NCI-H510A treated with DMSO at 0.1 percent for 48 hours (cell line): ENCODE measurements around the gene RNF20.
"Not testable (repeated sequence)": the region's sequence is repeated elsewhere in the genome, so short reads cannot be mapped to it uniquely, and the experiment has no call there.

Source experiments
- DNase-seq: peaks from one replicate; lab custom pipeline; 2025; lab: John Stamatoyannopoulos, UW

The RNF20 gene

DNA sequence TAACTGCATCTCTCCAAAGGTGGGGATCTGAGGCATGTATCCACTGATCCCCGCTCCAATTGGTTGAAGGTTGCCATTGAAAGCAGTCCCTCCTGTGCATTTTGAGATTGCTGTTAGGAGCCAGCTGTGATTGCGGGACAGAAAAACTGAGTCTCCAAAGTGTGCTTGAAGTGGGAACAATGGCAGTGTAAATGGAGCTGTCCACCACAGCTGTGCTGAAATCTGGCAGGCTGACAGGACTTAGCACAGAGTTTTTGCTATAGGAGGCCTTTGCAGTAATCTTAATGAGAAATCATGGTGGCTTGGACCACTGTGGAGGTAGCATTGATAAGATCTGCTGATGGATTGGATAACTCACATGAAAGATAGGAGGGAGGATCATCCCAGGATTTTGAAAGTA lies 3.3 kb downstream of the RNF20 start:
- DNase-seq: no peak

DNA sequence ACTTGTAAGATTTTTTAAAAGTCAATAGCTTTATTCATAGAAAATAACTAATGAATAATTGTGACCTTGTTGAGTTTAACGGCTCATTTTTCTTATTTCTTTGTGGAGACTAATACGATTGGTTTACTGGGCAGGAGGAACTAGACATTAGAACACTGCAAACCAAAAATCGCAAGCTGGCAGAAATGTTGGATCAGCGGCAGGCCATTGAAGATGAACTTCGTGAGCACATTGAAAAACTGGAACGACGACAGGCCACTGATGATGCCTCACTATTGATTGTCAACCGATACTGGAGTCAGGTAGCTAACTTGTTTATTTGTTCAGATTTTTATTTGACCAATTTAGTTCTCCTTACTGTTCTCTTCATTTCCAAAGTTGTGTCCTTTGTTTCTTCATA lies 6.4 kb downstream of the RNF20 start:
- no peak for DNase-seq

DNA sequence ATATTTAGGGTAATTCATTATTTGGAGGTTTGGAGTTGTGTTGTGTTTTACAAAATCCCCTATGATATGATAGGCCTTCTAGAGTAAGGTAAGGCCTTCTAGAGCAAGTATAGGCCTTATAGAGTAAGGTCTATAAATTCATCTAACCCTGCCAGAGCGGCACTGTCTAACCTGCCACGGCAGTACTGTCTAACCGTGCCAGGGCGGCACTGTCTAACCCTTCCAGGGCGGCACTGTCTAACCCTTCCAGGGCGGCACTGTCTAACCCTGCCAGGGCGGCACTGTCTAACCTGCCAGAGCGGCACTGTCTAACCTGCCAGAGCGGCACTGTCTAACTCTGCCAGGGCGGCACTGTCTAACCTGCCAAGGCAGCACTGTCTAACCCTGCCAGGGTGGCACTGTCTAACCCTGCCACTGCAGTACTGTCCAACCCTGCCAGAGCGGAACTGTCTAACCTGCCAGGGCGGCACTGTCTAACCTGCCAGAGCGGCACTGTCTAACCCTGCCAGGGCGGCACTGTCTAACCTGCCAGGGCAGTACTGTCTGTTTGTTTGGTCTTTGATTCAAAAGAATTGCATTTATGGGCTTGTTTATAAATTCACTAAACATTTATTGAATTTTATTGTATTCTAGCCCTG lies 9.6 kb downstream of the RNF20 start:
- no peak for DNase-seq

DNA sequence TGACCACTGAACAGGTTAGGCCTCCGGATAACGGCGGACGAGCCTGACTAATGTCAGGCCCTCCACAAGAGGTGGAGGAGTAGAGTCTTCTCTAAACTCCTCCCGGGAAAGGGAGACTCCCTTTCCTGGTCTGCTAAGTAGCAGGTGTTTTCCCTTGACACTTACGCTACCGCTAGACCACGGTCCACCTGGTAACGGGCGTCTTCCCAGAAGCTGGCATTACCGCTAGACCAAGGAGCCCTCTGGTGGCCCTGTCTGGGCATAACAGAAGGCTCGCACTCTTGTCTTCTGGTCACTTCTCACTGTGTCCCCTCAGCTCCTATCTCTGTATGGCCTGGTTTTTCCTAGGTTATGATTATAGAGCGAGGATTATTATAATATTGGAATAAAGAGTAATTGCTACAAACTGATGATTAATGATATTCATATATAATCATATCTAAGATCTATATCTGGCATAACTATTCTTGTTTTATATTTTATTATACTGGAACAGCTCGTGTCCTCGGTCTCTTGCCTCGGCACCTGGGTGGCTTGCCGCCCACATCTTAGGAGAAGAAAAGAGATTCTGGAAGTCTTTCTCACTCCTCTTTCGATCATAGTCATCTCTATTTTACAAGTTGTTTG lies 15.9 kb downstream of the RNF20 start:
- not testable (repeated sequence) for DNase-seq

DNA sequence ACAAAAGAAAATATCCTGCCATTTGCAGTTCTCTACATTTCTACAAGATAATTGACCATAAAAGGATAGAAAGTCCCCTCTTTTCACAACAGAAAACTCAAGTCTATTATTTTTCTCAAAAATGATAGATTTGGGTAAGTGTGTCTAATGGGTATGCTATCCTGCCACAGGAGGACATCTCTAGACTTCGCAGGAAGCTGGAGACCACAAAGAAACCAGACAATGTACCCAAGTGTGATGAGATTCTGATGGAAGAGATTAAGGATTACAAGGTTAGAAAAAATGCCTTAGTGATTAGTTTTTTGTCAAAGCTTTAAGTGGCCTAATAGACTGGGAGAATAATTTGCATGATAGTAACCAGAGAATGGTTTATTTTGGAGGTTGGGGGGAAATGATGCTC lies 28.1 kb downstream of the RNF20 start:
- no peak for DNase-seq

DNA sequence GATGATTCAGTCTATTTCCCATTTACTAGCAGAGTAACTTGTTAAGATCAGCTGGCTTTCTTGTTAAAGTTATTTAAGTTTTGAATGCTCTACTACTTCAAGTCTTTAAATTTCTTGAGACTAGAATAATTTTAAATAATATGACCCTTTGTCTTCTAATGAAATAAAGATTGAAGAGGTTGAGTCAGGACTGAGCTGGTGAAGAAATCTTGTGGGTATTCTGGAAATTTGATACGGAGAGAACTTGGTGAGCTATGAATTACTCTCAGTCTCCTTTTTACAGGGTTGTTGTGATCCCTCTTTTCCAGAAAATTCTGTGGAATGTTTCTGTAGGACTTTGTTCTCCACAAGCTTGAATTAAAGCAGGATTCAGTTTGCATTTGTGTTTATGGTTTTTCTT lies 29.3 kb downstream of the RNF20 start:
- DNase-seq: no peak

DNA sequence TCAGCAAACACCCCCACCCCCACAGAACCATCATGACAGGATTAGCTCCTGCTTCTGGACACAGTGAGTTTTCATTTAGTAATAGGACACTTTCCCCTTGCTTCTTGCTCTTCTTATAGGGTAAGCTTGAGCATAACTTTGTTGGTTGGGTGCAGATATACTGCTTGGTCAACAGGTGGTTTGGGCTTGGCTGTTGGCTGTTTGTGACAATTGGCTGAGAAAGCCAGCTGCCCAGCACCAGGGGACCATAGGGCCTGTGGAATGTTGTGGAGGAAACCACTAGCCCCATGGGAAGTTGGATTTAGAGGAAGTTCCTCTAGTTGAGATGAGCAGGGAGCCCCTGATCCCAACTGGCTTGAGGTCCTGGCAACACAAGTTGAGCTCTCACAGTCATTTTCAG lies 30.6 kb downstream of the RNF20 start:
- no peak for DNase-seq

DNA sequence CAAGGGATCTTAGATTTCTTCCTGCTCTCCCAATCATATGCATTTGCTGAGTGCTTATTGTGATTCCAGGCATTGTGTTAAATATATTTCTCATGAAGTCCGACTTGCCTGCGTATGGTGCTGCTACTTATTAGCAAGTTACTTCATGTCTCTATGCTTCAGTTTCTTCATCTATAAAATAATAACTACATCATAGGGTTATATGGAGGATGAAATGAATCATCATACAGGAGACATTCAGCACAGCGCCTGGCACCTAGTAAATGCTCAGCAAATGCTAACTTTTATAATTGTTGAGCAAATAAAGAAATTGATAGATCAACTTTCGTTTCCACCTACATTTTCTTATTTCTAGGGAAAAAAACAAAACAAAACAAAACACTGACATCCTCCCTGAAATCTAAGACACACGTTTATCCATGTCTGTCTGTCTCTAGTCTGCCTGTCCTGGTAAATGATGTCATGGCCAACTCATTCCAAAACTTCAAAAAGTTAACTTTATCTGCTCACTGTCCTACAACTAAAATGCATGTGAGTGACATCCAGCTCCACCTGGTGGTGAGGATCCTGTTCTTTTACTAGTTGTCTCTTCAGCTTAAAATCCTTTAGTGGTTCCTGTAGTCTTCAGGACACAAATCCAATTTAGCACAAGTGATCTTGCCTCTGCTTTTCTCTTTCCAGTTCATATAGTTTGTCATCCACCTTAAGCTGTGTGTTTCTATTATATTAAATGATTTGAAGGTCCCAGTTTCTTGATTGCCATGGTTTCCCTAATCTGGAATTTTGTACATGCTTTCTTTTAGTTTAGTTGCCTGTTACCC lies 33.5 kb downstream of the RNF20 start:
- no peak for DNase-seq

DNA sequence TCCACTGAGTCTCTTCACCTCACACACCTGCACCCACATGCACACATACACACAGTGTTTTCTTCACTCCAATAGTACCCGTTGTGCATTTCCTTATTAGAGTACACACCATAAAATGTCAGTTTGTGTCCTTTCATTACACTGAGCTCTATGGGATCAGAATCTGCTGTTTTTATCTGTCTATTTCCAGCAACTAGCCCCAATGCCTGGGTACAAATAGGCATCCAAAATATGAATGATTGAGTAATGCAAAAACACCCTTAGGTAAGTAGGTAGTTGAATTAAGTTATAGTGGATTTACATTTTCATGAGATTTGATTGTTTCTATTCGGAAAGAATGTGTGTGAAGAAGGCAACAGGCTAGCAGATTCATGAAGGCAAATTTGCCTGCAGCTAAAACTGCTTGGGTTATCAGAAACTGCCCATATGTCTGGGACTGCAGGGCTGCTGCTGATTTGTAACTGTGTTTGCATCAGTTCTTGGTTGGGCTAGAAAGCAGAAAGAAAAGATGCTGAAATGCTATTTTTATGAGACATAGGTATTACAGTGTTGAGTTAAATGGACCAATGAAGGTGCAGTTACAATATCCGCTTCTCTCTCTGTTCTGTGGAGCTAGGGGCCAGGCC lies 34.2 kb downstream of the RNF20 start:
- DNase-seq: no peak

DNA sequence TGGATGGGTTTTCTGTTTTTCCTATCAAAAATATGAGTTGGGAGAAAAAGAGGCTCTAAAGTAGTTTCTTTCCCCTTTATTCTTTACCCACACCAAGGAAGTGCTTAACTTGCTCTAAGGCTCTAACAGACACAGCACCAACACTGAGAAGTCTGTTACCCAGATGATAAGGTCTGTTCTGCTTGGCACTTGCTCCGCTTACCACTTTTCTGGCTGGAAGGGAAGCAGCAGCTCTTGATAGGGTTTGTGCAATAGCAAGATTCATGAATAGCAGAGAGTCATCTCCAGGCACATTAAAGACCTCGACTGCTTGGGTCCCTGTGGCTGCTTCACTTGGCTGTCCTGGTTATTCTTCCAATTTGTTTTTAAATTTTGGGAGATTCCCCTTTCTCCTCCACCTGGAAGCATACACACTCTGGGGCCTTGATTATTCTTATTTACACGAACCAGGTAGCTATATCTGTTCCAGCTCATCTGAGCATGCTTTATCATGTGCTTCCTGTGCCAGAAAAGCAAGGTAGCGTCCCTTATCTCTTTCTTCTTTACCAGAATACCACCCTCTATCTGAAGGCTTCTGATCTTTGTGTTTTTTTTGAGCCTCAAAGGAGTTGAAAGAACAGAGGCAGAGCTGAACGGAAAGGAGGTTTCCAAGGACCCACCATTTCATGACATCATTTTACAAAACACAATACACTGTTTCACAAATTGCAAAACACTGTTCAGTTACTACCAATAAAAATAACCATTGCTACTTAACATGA lies 36.3 kb downstream of the RNF20 start:
- DNase-seq: no peak

DNA sequence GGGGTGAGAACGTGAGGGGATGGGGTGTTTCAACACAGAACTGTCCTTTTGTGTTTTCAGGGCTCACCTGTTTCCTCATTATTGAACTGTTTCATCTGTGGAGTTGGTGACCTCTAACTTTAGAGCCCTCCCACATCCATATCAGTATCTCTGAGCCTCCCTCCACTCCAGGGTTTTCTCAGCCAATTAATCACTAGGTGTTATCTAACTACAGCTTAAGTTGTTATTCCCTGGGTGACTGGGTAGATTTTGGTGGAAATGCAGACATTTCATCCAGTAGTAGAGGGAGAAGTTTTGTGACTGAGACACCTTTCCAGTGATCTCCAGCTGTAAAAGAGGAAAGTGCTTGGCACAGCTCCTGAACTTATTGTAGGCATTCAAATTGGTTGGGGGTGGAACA lies 37.5 kb downstream of the RNF20 start:
- no peak for DNase-seq

DNA sequence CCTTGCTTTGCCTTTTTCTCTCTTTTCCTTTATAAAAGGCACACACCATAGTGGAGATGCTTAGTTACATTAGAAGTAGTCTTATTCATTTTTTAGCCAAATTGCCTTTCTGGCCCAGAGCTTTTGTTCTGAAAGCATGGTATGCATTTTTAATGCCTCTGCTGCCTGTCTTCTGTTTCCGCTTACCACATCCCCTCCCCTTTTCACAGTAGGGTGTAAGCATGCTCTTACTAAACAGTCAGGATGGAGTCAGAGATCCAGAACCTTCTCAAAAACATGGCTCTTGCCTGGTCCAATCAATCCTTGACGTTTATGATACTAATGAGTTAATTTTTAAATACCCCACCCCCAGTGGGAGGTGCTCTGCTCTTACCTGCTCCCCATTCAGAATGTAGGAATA lies 38.7 kb downstream of the RNF20 start:
- DNase-seq: no peak

DNA sequence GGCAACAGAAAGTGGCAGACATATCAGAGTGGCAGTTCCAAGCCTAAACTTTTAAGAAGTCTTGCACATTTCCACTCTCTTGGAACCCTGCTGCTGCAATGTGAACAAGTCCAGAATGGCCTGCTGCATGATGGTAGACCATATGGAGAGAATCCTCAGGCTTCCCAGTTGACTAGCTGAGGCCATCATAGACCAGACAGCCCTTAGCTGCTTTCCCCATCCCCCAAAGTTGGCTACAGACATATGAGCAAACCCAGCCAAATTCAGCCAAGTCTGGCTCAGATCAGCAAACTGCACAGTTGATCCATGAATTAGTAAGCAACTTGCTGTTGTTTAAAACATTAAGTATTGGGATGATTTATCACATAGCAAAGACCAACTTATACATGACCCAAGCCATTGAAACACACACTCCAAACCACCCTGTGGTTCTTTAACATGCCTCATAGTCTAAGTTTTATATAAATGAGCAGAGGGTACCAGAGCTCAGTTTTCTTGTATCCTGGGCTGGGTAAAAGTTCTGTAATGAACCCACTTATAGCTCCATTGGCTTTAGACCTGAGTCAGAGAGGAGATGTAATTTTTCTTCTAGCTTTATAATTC lies 41.2 kb downstream of the RNF20 start:
- no peak for DNase-seq

DNA sequence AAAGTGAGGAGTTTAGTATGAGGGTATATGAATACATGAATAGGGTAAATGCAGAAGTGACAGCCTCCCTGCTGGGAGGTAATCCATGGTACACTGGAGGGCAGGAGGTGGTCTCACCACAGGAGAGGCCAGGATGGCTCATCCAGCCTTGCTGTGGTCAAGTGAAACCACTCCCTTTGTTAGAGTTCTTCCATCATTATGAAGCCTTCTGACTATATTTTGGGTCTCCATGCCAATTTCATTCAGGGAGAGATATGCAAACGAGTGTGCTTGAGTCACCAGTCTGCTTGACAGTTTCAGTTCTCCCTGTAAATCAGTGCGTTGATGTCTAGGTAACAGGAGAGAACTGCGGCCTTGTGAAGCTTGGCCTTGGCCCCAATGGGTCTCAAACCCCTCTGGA lies 44.7 kb downstream of the RNF20 start:
- no peak for DNase-seq

DNA sequence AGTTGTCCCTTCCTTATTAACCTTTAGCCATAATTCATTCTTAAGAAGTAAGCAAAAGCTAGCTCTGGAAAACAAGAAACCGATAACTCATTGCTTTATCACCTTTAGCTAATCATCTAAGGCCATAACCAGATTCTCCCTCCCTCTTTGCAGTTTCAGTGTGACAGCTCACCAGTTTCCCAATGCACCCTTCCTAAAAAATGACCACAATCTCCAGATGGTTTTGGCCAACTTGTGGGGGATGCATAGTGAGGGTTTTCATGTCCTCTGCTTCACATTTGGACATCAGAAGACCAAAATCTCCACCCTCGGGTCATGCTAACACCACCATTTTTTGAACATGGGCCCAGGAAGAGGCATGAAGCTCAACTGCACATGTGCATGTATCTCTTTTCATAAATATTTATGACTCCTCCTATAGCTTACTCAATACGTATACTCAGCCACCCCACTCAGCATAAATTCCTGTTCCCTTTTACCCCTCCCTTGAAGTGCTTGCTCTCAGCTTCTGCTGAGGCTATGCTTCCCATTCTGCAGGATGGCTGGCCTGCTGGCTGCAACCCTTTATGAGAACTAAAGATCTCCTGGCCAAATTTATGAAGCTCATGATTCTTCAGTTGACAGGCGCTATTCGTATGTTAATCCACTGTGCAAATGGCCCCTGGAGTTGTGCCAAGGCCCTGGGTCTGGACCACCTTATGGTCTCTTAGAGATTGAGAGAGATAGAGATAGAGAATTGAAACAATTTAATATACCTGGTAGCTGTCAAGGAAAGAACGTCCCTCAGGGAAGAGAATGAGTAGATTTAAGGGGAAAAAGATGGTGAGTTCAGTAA lies 46.3 kb downstream of the RNF20 start:
- DNase-seq: no peak

DNA sequence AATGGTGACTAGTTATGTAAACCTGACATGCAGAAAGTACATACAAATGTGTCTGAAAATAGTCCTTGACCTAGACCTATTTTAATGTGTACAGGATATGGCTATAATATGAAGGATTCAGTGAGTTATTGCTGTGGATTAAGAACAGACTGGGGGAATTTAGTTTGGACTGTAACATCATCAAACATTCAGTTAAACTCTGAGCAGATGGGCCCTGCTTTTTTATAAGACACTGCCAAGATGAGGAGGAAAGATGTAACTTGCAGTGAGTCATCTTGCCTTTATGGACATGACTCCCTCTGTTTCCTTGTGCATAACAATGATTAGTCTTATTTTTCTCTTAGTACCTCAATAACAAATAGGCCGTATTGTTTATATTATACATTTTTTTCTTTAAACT lies 48.9 kb downstream of the RNF20 start:
- no peak for DNase-seq

DNA sequence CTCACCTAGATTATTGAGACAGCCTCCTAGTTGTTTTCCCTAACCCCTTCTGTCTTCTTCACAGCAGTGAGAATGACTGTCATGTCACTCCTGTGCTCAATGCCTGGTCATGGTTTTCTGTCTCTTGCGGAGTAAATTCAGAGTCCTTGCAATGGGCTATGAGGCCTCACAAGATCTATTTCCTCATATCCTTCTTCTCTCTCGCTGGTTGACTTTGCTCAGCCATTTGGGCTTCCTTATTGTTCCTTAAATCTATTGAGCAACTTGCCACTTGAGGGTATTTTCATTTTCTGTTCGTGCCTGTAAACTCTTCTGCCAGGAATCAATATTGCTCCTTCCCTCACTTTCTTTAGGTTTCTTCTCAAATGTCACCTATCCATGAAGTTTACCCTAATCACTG lies 52.1 kb downstream of the RNF20 start:
- no peak for DNase-seq

DNA sequence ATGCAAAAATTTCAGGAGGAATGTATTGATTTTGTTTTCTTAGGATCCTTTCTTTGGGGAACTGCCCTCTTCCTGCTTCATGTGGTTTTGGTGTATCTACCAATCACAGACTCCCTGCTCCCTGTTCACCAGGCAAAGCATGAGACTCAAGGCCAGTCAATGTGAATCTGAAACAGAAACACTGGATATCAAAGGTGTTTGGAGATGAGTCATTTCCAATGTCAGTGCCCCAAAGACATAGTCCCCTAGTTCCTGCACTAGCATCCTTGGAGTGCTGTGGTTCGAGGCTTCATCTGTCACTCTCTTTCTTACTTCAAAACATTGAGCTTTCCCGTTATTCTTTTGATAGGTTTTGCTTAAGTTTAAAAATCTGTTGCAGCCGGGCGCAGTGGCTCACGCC lies 53.0 kb downstream of the RNF20 start:
- DNase-seq: no peak

DNA sequence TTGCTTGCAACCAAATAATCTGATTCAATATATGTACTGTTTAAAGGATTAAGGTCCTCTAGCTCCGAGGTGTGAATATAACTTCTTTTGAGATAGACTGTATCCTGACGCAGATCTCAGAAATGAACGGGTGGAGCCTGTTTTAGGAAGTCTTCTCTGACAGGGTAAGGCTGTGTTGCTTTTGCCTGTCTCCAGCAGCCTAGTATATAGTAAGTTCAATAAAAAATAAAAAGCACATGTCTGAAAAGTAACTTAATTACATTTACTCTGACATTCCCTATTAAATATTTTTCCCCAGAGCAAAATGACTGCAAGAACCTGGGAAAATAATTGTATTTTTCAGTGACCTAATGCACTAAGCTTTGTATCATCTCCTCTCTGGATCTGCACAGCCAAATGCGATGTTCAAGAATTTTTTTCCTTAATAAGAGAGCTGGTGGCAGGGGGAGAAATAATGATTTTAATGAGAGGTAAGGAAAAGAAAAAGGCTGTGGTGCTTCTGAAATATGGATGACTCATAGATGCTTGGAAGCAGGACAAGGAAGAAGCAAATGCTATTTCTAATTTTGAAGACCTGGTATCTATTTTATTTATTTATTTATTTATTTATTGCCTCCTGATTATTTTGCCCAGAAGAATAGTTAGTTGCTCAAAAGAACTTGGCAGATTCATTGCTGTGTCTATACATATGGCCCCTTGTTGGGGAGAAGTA lies 53.8 kb downstream of the RNF20 start:
- no peak for DNase-seq

DNA sequence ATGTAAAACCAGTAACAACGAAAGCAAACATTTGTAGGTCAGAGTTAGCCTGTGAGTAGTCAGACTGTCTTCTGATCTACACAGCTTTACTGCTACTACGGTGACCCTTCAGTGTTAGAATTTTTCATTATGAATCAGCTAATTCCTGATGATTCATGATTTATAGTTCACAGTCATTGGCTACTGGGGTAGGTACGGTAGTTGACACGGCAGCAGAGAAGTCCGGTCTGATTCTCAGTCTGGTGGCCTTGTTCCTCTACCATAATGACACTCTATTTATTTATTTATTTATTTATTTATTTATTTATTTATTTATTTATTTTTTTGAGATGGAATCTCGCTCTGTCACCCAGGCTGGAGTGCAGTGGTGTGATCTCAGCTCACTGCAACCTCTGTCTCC lies 56.4 kb downstream of the RNF20 start:
- DNase-seq: not testable (repeated sequence)
